PC-3 (cell line): ENCODE measurements around the gene MRFAP1. TPM values are rescaled to one million over a fixed set of nuclear protein-coding genes. Genes with fewer than 3 reads are reported as not detected.

Experiments
- ATAC-seq: fragments of 200-7000 bp; cut with Tn5 transposase; 2 replicates; pipeline ENCODE4 v1.9.1; 2020; ENCODE audit warnings: mild to moderate bottlenecking, moderate library complexity
- BruUV-seq: library from RNA; stranded (reverse); fragments of 400-500 nt; replicated peaks from 2 replicates; lab custom pipeline; 2021; lab: Mats Ljungman, UMichigan
- CTCF ChIA-PET: fragments of 300-600 bp; sonication (Branson Sonifier 250); formaldehyde crosslinking; loops from one replicate; lab custom pipeline; 2022; ENCODE audit warnings: antibody characterized with exemption; lab: Charles Lee
- POLR2A ChIA-PET: fragments of 300-600 bp; sonication (Branson Sonifier 250); formaldehyde crosslinking; loops from one replicate; lab custom pipeline; 2022; ENCODE audit warnings: antibody characterized with exemption; ENCODE audit not compliant: unreplicated experiment; lab: Charles Lee
- DNase-seq: peaks from one replicate; pipeline ENCODE4 v3.0.0-alpha.2; 2015
- H2AFZ ChIP-seq: fragments of 300-600 bp; sonication (generic); 2 replicates; pipeline ENCODE4 v1.6.0; 2016; ENCODE audit warnings: antibody characterized with exemption, low read length
- H3F3A ChIP-seq: fragments of 300-600 bp; sonication (generic); one replicate; pipeline ENCODE4 v1.6.0; 2017; ENCODE audit warnings: antibody characterized with exemption, low read length, control low read depth, mild to moderate bottlenecking; ENCODE audit not compliant: unreplicated experiment
- H3K27ac ChIP-seq: fragments of 300-600 bp; sonication (generic); 2 replicates; pipeline ENCODE4 v1.5.1; 2016; ENCODE audit warnings: mild to moderate bottlenecking, low read length
- H3K27me3 ChIP-seq: fragments of 300-600 bp; sonication (generic); 2 replicates; pipeline ENCODE4 v1.6.1; 2016; ENCODE audit warnings: low read length, mixed read lengths
- H3K36me3 ChIP-seq: fragments of 300-600 bp; sonication (generic); 2 replicates; pipeline ENCODE4 v1.6.1; 2016; ENCODE audit warnings: low read depth, mixed run types, low read length, mixed read lengths
- H3K4me1 ChIP-seq: fragments of 300-600 bp; sonication (generic); 2 replicates; pipeline ENCODE4 v1.5.1; 2016; ENCODE audit warnings: low read length; ENCODE audit not compliant: insufficient read depth
- H3K4me2 ChIP-seq: fragments of 300-600 bp; sonication (generic); 2 replicates; pipeline ENCODE4 v1.6.0; 2016; ENCODE audit warnings: low read length
- H3K4me3 ChIP-seq: fragments of 300-600 bp; sonication (generic); 2 replicates; pipeline ENCODE4 v1.5.1; 2016; ENCODE audit warnings: mild to moderate bottlenecking, low read length, mixed read lengths
- H3K79me2 ChIP-seq: fragments of 300-600 bp; sonication (generic); 2 replicates; pipeline ENCODE4 v1.6.1; 2017; ENCODE audit warnings: low read length, mixed read lengths
- H3K9ac ChIP-seq: fragments of 300-600 bp; sonication (generic); 2 replicates; pipeline ENCODE4 v1.6.0; 2016; ENCODE audit warnings: mild to moderate bottlenecking, low read length
- H3K9me2 ChIP-seq: fragments of 300-600 bp; sonication (generic); replicated peaks from 2 replicates; pipeline ENCODE4 v1.6.1; 2016; ENCODE audit warnings: mixed run types, low read length, mixed read lengths
- H3K9me3 ChIP-seq: fragments of 300-600 bp; sonication (generic); 2 replicates; pipeline ENCODE4 v1.6.1; 2016; ENCODE audit warnings: low read length, mixed read lengths
- H4K20me1 ChIP-seq: fragments of 300-600 bp; sonication (generic); 2 replicates; pipeline ENCODE4 v1.6.1; 2016; ENCODE audit warnings: low read length, mixed read lengths
- CTCF ChIP-seq: fragments of 300-600 bp; sonication (generic); conservative IDR thresholded peaks from 2 replicates; pipeline ENCODE4 v1.5.1; 2017; ENCODE audit warnings: antibody characterized with exemption, low read depth, mild to moderate bottlenecking, low read length
- EZH2 ChIP-seq: fragments of 300-600 bp; sonication (generic); IDR thresholded peaks from one replicate; pipeline ENCODE4 v1.6.1; 2017; ENCODE audit warnings: antibody characterized with exemption, mild to moderate bottlenecking, low read length; ENCODE audit not compliant: unreplicated experiment
- EZH2phosphoT487 ChIP-seq: fragments of 300-600 bp; sonication (generic); IDR thresholded peaks from 2 replicates; pipeline ENCODE4 v1.6.1; 2018; ENCODE audit warnings: mild to moderate bottlenecking, antibody characterized with exemption, low read length, borderline replicate concordance
- intact Hi-C: fragments of 100-400 bp; cut with micrococcal nuclease; formaldehyde crosslinking; loops from 2 replicates; pipeline ENCODE4 v1.9.0; 2023
- total RNA-seq: library from RNA; depleted of rRNA; stranded (reverse); fragments of >200 nt; gene quantifications from 2 replicates; pipeline ENCODE4 v1.2.3, GENCODE V29; 2014

MRFAP1 gene
- total RNA-seq, 1 experiment from 2014 or later, result 122 TPM

GRCh38 chr4:6606465-6607235 lies 33.8 kb upstream of the MRFAP1 start:
- BruUV-seq, result no TSS peak
- H3K27me3 ChIP-seq, result no peaks in the 10 kb centered on the region
- TF ChIP-seq EZH2 (no peak), EZH2phosphoT487 (no peak), CTCF (no peak)
- intact Hi-C loops, result no loop called here
- ChIA-PET POLR2A (interaction anchor here (0.5 kb wide), 1 partner anchor 34 kb away, joined by 4 read pairs; the partner anchor contains the start of gene MRFAP1), CTCF (no interaction called here)
- no peaks in the 10 kb centered on the region for H3F3A ChIP-seq
- DNase-seq (no peak), ATAC-seq (no peak)
- no peaks in the 10 kb centered on the region for H4K20me1 ChIP-seq
- H3K4me2 ChIP-seq, result no peak overlapping the region
- no peaks in the 10 kb centered on the region for H3K79me2 ChIP-seq
- H3K9ac ChIP-seq, result no peak overlapping the region
- H3K9me2 ChIP-seq, result no peaks in the 10 kb centered on the region
- H3K4me1 ChIP-seq, result no peaks in the 10 kb centered on the region
- H2AFZ ChIP-seq, result no peak overlapping the region
- H3K36me3 ChIP-seq, result no peaks in the 10 kb centered on the region; the same call in 1 of the 2 replicates
- no peaks in the 10 kb centered on the region for H3K9me3 ChIP-seq
- no peak overlapping the region for H3K4me3 ChIP-seq
- no peak overlapping the region for H3K27ac ChIP-seq

- DNase-seq (no peak), ATAC-seq (no peak)
- no peaks in the 10 kb centered on the region for H3K4me1 ChIP-seq
- H2AFZ ChIP-seq, result no peak overlapping the region
- no peaks in the 10 kb centered on the region for H3K9me2 ChIP-seq
- TF ChIP-seq EZH2, result no peak
- TF ChIP-seq CTCF, result no peak
- TF ChIP-seq EZH2phosphoT487, result no peak
- no peaks in the 10 kb centered on the region for H3K27me3 ChIP-seq
- no peak overlapping the region for H3K4me2 ChIP-seq
- H3K36me3 ChIP-seq, result no peaks in the 10 kb centered on the region; the same call in 1 of the 2 replicates
- H3K27ac ChIP-seq, result no peak overlapping the region
- intact Hi-C loops, result no loop called here
- POLR2A ChIA-PET, result no interaction called here
- no peak overlapping the region for H3K4me3 ChIP-seq
- H3F3A ChIP-seq, result no peaks in the 10 kb centered on the region
- no TSS peak for BruUV-seq
- no peaks in the 10 kb centered on the region for H4K20me1 ChIP-seq
- H3K9ac ChIP-seq, result no peak overlapping the region
- no peaks in the 10 kb centered on the region for H3K79me2 ChIP-seq
- no peaks in the 10 kb centered on the region for H3K9me3 ChIP-seq
- CTCF ChIA-PET, result no interaction called here
Observed at GRCh38 chr4:6607368-6608055, 33.0 kb upstream of the MRFAP1 start.
